H1 (cell line): ENCODE data around the gene FCAMR.

Experiments
- BRCA1 ChIP-seq: IDR thresholded peaks from 2 replicates; pipeline ENCODE4 v1.6.1; 2012; ENCODE audit warnings: low read depth, low read length, improper control_type of control experiment
- CEBPB ChIP-seq: IDR thresholded peaks from 2 replicates; pipeline ENCODE4 v1.6.1; 2012; ENCODE audit warnings: low read depth, low read length
- CREB1 ChIP-seq: IDR thresholded peaks from 2 replicates; pipeline ENCODE4 v1.6.1; 2012; ENCODE audit warnings: inconsistent platforms
- GABPA ChIP-seq: IDR thresholded peaks from 2 replicates; pipeline ENCODE4 v1.6.1; 2011; ENCODE audit warnings: mild to moderate bottlenecking, low read length, moderate library complexity, borderline replicate concordance; ENCODE audit not compliant: insufficient read depth
- POLR2A ChIP-seq, 2 experiments: IDR thresholded peaks; 1 replicate in 1 of 2; 2 replicates in 1 of 2; pipeline ENCODE4 v1.6.1; 2011; ENCODE audit warnings: low read depth in 2 of 2, low read length in 2 of 2, mild to moderate bottlenecking in 2 of 2; ENCODE audit errors: control extremely low read depth in 1 of 2
- SIN3A ChIP-seq, 2 experiments: IDR thresholded peaks in 1 of 2; conservative IDR thresholded peaks in 1 of 2; 2 replicates each; pipeline ENCODE4 v1.6.1; 2011 to 2012; ENCODE audit warnings: low read length in 2 of 2, improper control_type of control experiment in 1 of 2, low read depth in 1 of 2, mild to moderate bottlenecking in 1 of 2
- SP2 ChIP-seq: IDR thresholded peaks from 2 replicates; pipeline ENCODE4 v1.6.1; 2012; ENCODE audit warnings: mild to moderate bottlenecking, low read length, inconsistent platforms
- SP4 ChIP-seq: IDR thresholded peaks from 2 replicates; pipeline ENCODE4 v1.6.1; 2012; ENCODE audit warnings: low read length, inconsistent platforms
- TAF1 ChIP-seq: IDR thresholded peaks from 2 replicates; pipeline ENCODE4 v1.6.1; 2011; ENCODE audit warnings: mild to moderate bottlenecking, low read depth, low read length
- YY1 ChIP-seq: IDR thresholded peaks from 2 replicates; pipeline ENCODE4 v1.6.1; 2011; ENCODE audit warnings: low read depth, mild to moderate bottlenecking, low read length
- TF ChIP-seq, protein P1 (sequence below), 3 experiments: IDR thresholded peaks; 1 replicate in 2 of 3; 2 replicates in 1 of 3; pipeline versions ENCODE4 v1.5.1 to v1.6.1; 2011; ENCODE audit warnings: low read length in 3 of 3, mild to moderate bottlenecking in 3 of 3, inconsistent platforms in 2 of 3, low read depth in 1 of 3, moderate library complexity in 1 of 3; ENCODE audit not compliant: insufficient read depth in 1 of 3; ENCODE audit errors: control extremely low read depth in 1 of 3

DNA sequence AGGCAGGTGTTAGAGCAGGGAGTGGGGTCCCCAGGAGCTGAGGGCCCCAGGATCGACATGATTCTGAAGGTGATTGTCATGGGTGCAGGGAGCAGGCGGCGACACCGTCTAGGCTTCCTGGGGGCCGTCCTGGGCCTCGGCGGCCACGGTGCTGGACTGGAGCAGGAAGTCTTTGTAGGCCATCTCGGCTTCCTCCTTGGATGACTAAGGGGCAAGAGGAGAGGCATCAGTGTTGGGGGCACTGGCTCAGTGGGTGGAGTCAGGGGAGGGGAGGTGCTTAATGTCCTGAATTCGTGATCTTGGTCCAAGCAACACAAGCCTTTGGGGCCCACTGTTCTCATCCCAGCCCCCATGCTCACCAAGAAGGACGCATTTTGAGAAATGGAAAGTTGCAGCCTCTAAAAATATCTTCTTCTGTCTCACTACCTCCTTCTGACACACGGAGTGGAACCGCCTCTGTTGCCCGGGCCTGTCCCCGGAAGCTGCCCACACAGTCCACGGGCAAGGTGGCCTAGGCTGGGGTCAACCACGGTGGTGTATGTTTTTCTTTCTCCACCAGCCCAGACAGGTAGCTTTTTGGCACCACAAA is 40.0 kb downstream of the FCAMR start:
- no peak for TF ChIP-seq SP2
- TF ChIP-seq TAF1: no peak
- no peak for TF ChIP-seq CREB1
- TF ChIP-seq, protein P1, sequence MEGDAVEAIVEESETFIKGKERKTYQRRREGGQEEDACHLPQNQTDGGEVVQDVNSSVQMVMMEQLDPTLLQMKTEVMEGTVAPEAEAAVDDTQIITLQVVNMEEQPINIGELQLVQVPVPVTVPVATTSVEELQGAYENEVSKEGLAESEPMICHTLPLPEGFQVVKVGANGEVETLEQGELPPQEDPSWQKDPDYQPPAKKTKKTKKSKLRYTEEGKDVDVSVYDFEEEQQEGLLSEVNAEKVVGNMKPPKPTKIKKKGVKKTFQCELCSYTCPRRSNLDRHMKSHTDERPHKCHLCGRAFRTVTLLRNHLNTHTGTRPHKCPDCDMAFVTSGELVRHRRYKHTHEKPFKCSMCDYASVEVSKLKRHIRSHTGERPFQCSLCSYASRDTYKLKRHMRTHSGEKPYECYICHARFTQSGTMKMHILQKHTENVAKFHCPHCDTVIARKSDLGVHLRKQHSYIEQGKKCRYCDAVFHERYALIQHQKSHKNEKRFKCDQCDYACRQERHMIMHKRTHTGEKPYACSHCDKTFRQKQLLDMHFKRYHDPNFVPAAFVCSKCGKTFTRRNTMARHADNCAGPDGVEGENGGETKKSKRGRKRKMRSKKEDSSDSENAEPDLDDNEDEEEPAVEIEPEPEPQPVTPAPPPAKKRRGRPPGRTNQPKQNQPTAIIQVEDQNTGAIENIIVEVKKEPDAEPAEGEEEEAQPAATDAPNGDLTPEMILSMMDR (IDR thresholded peaks at IDR 0.05; ENCODE audit: control extremely low read depth in 1 of 3, insufficient read depth in 1 of 3, low read depth in 1 of 3, low read length in 3 of 3): no peak
- TF ChIP-seq SP4: no peak
- TF ChIP-seq SIN3A (conservative IDR thresholded peaks at IDR 0.05 in 1 of 2, IDR thresholded peaks at IDR 0.05 in 1 of 2; ENCODE audit: low read depth in 1 of 2, low read length in 2 of 2): no peak
- TF ChIP-seq POLR2A (IDR thresholded peaks at IDR 0.05; ENCODE audit: control extremely low read depth in 1 of 2, low read depth in 2 of 2, low read length in 2 of 2): no peak
- no peak for TF ChIP-seq GABPA
- TF ChIP-seq BRCA1: no peak
- TF ChIP-seq YY1: no peak
- no peak for TF ChIP-seq CEBPB
